WERI-Rb-1 (cell line): ENCODE data around the gene FNDC3B.

Experiments
- DNase-seq: peaks from one replicate; pipeline ENCODE4 v3.0.0-alpha.2; 2020
- H3K27ac ChIP-seq: fragments of 250-450 bp; sonication (Bioruptor Pico); 2 replicates; pipeline ENCODE4 v1.5.1; 2020; ENCODE audit warnings: mild to moderate bottlenecking, moderate library complexity
- H3K27me3 ChIP-seq: fragments of 250-450 bp; sonication (Bioruptor Pico); 2 replicates; pipeline ENCODE4 v1.5.1; 2021; ENCODE audit warnings: mild to moderate bottlenecking, low read depth, moderate library complexity; ENCODE audit not compliant: insufficient read depth, severe bottlenecking
- H3K36me3 ChIP-seq: fragments of 250-450 bp; sonication (Bioruptor Pico); 2 replicates; pipeline ENCODE4 v1.5.1; 2020; ENCODE audit warnings: mild to moderate bottlenecking, moderate library complexity
- H3K4me3 ChIP-seq: 2 replicates; pipeline ENCODE4 v1.5.1; 2011; ENCODE audit warnings: low read depth, mild to moderate bottlenecking, control low read depth, low read length
- H3K9me3 ChIP-seq: fragments of 250-450 bp; sonication (Bioruptor Pico); 2 replicates; pipeline ENCODE4 v1.5.1; 2021; ENCODE audit warnings: mild to moderate bottlenecking, moderate library complexity; ENCODE audit not compliant: severe bottlenecking
- CTCF ChIP-seq: IDR thresholded peaks from 2 replicates; pipeline ENCODE4 v1.5.1; 2011; ENCODE audit warnings: low read depth, mild to moderate bottlenecking, control low read depth, inconsistent platforms, low read length

The FNDC3B gene

GRCh38 chr3:172313671-172314070 is 274.3 kb downstream of the FNDC3B start:
- Histone ChIP-seq H3K27me3 (no peaks in the 10 kb centered on the region), H3K9me3 (no peaks in the 10 kb centered on the region), H3K4me3 (no peak overlapping the region), H3K27ac (no peak overlapping the region), H3K36me3 (peaks cover 7% of the 10 kb centered on the region)
- no peak for TF ChIP-seq CTCF
- no peak for DNase-seq

GRCh38 chr3:172314591-172315160 is 275.3 kb downstream of the FNDC3B start:
- peaks cover 7% of the 10 kb centered on the region for H3K36me3 ChIP-seq
- TF ChIP-seq CTCF: no peak
- H3K27ac ChIP-seq: no peak overlapping the region

GRCh38 chr3:172315401-172316091 is 276.2 kb downstream of the FNDC3B start:
- Histone ChIP-seq H3K27ac (no peak overlapping the region), H3K9me3 (no peaks in the 10 kb centered on the region), H3K4me3 (no peak overlapping the region), H3K27me3 (no peaks in the 10 kb centered on the region), H3K36me3 (peaks cover 8% of the 10 kb centered on the region)
- no peak for TF ChIP-seq CTCF
- DNase-seq: no peak

More at GRCh38 chr3:172314591-172315160, 275.3 kb downstream of the FNDC3B start:
- no peak for DNase-seq
- no peaks in the 10 kb centered on the region for H3K27me3 ChIP-seq
- no peaks in the 10 kb centered on the region for H3K9me3 ChIP-seq
- no peak overlapping the region for H3K4me3 ChIP-seq

DNA sequence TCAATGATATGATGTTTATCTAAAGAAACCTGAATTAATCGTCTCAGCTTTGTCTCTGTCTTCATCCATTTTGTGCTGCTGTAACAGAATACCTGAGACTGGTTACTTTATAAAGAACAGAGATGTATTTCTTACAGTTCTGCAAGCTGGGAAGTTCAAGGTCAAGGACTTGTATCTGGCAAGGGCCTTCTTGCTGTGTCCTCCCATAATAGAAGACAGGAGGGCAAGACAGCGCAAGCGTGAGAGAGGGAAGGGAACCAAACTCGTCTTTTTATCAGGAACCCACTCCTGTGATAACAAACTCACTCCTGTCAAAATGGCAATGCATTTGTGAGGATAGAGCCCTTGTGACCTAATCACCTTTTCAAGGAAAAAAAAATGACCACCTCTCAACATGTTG is 277.4 kb downstream of the FNDC3B start:
- no peak for TF ChIP-seq CTCF
- Histone ChIP-seq H3K36me3 (peaks cover 3% of the 10 kb centered on the region; the same call in 1 of the 2 replicates), H3K9me3 (no peaks in the 10 kb centered on the region), H3K27ac (no peak overlapping the region), H3K4me3 (no peak overlapping the region), H3K27me3 (no peaks in the 10 kb centered on the region)
- DNase-seq: no peak

DNA sequence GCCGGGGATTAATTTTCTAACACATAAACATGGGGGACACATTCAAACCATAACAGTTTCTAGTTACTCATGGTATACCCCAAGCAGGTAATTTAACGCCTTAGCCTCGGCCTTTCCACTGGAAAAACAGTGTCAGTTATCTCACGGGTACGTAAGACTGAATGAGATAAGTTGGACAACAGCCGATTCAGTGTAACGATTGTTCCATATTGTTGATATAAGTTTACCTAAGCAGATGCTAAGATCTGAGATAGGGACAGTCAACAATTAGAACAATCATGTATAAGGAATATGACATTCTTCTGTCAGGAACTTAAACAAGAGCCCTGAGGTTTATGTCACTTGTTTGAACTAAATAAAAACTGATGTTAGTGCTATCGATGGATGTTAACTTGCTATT is 278.1 kb downstream of the FNDC3B start:
- no peak for DNase-seq
- Histone ChIP-seq H3K36me3 (peaks cover 3% of the 10 kb centered on the region; the same call in 1 of the 2 replicates), H3K4me3 (no peak overlapping the region), H3K27ac (0 out of 2 replicates have a peak overlapping the region, but pooled peaks have one; percentile 0), H3K27me3 (no peaks in the 10 kb centered on the region), H3K9me3 (no peaks in the 10 kb centered on the region)
- TF ChIP-seq CTCF: no peak
